IMR-90 (cell line): ENCODE measurements around the gene ZNF227. TPM values are rescaled to one million over a fixed set of nuclear protein-coding genes. Genes with fewer than 3 reads are reported as not detected.

Source experiments
- ATAC-seq: fragments of 200-7000 bp; cut with Tn5 transposase; 2 replicates; pipeline ENCODE4 v1.9.1; 2020; ENCODE audit warnings: low read depth, mild to moderate bottlenecking, moderate library complexity
- BruUV-seq: library from RNA; stranded (reverse); fragments of 400-500 nt; replicated peaks from 2 replicates; lab custom pipeline; 2021; lab: Mats Ljungman, UMichigan
- CTCF ChIA-PET: fragments of 300-600 bp; formaldehyde crosslinking; extraction: SDS; loops from one replicate; lab custom pipeline; 2021; ENCODE audit warnings: antibody characterized with exemption; lab: Yijun Ruan, JAX
- POLR2A ChIA-PET: fragments of 300-600 bp; sonication (Branson Sonifier 250); formaldehyde crosslinking; loops from one replicate; lab custom pipeline; 2022; ENCODE audit warnings: antibody characterized with exemption; ENCODE audit not compliant: unreplicated experiment; lab: Charles Lee
- DNase-seq: peaks from one replicate; pipeline ENCODE4 v3.0.0; 2013
- H2AFZ ChIP-seq: replicated peaks from 2 replicates; pipeline ENCODE3; 2013; ENCODE audit warnings: low read length, mild to moderate bottlenecking; ENCODE audit not compliant: poor library complexity
- H2AK5ac ChIP-seq: 2 replicates; pipeline ENCODE4 v1.6.1; 2013; ENCODE audit warnings: low read depth, low read length, inconsistent platforms
- H2AK9ac ChIP-seq: replicated peaks from 2 replicates; pipeline ENCODE3; 2013; ENCODE audit warnings: mild to moderate bottlenecking, low read depth, low read length, moderate library complexity; ENCODE audit not compliant: poor library complexity
- H2BK120ac ChIP-seq: 2 replicates; pipeline ENCODE4 v1.6.1; 2013; ENCODE audit warnings: low read depth, low read length, inconsistent platforms
- H2BK15ac ChIP-seq: 3 replicates; pipeline ENCODE4 v1.6.1; 2013; ENCODE audit warnings: low read depth, low read length, inconsistent platforms
- H2BK20ac ChIP-seq: 2 replicates; pipeline ENCODE4 v1.6.1; 2013; ENCODE audit warnings: low read depth, mild to moderate bottlenecking, inconsistent platforms, low read length, moderate library complexity
- H2BK5ac ChIP-seq: 2 replicates; pipeline ENCODE4 v1.6.1; 2013; ENCODE audit warnings: mild to moderate bottlenecking, low read depth, low read length, inconsistent platforms; ENCODE audit not compliant: poor library complexity, severe bottlenecking
- H3K14ac ChIP-seq: replicated peaks from 2 replicates; pipeline ENCODE4 v1.6.1; 2013; ENCODE audit warnings: low read depth, low read length, inconsistent platforms
- H3K18ac ChIP-seq: 2 replicates; pipeline ENCODE4 v1.6.1; 2013; ENCODE audit warnings: low read depth, low read length, control low read depth
- H3K23ac ChIP-seq: 2 replicates; pipeline ENCODE4 v1.6.1; 2013; ENCODE audit warnings: low read depth, low read length, inconsistent platforms
- H3K27ac ChIP-seq: 2 replicates; pipeline ENCODE4 v1.5.1; 2013; ENCODE audit warnings: mild to moderate bottlenecking, control low read depth, low read length; ENCODE audit not compliant: insufficient read depth
- H3K27me3 ChIP-seq: 2 replicates; pipeline ENCODE4 v1.6.1; 2013; ENCODE audit warnings: low read length; ENCODE audit not compliant: control insufficient read depth, insufficient read depth
- H3K36me3 ChIP-seq: 2 replicates; pipeline ENCODE4 v1.6.1; 2013; ENCODE audit warnings: low read length, mixed read lengths; ENCODE audit not compliant: control insufficient read depth, insufficient read depth
- H3K4ac ChIP-seq: 2 replicates; pipeline ENCODE4 v1.6.1; 2013; ENCODE audit warnings: low read depth, low read length, inconsistent platforms
- H3K4me1 ChIP-seq: 2 replicates; pipeline ENCODE4 v1.6.1; 2013; ENCODE audit warnings: low read length, mixed read lengths; ENCODE audit not compliant: control insufficient read depth, insufficient read depth
- H3K4me2 ChIP-seq: 2 replicates; pipeline ENCODE4 v1.6.1; 2013; ENCODE audit warnings: low read depth, mild to moderate bottlenecking, control low read depth, low read length, moderate library complexity
- H3K4me3 ChIP-seq: 2 replicates; pipeline ENCODE4 v1.5.1; 2013; ENCODE audit warnings: low read depth, mild to moderate bottlenecking, control low read depth, low read length, moderate library complexity; ENCODE audit not compliant: insufficient read depth
- H3K56ac ChIP-seq: 2 replicates; pipeline ENCODE4 v1.6.1; 2013; ENCODE audit warnings: low read length, inconsistent platforms; ENCODE audit not compliant: insufficient read depth; ENCODE audit errors: extremely low read depth
- H3K79me1 ChIP-seq, 2 experiments: 2 replicates each; pipeline ENCODE4 v1.6.1; 2013; ENCODE audit warnings: low read length in 2 of 2, inconsistent platforms in 1 of 2, low read depth in 1 of 2
- H3K9ac ChIP-seq: 2 replicates; pipeline ENCODE4 v1.6.1; 2013; ENCODE audit warnings: low read depth, low read length, control low read depth
- H3K9me1 ChIP-seq: 2 replicates; pipeline ENCODE4 v1.6.1; 2013; ENCODE audit warnings: low read length, inconsistent platforms; ENCODE audit not compliant: insufficient read depth
- H3K9me3 ChIP-seq: 2 replicates; pipeline ENCODE4 v1.6.1; 2013; ENCODE audit warnings: low read length; ENCODE audit not compliant: control insufficient read depth, insufficient read depth
- H4K20me1 ChIP-seq: 2 replicates; pipeline ENCODE4 v1.6.1; 2013; ENCODE audit warnings: low read length, inconsistent platforms; ENCODE audit not compliant: insufficient read depth
- H4K5ac ChIP-seq: 2 replicates; pipeline ENCODE4 v1.6.1; 2013; ENCODE audit warnings: mild to moderate bottlenecking, low read depth, low read length, control low read depth
- H4K8ac ChIP-seq, 2 experiments: 2 replicates each; pipeline ENCODE4 v1.6.1; 2013; ENCODE audit warnings: low read depth in 2 of 2, low read length in 2 of 2, control low read depth in 1 of 2, inconsistent platforms in 1 of 2
- H4K91ac ChIP-seq: 2 replicates; pipeline ENCODE4 v1.6.1; 2013; ENCODE audit warnings: low read depth, low read length, inconsistent platforms; ENCODE audit not compliant: insufficient read depth
- CTCF ChIP-seq: conservative IDR thresholded peaks from 2 replicates; pipeline ENCODE4 v1.5.1; 2012; ENCODE audit warnings: mild to moderate bottlenecking, low read depth, low read length, improper control_type of control experiment
- MAFK ChIP-seq: IDR thresholded peaks from 2 replicates; pipeline ENCODE4 v1.6.1; 2012; ENCODE audit warnings: low read depth, low read length, improper control_type of control experiment
- MAZ ChIP-seq: IDR thresholded peaks from 2 replicates; pipeline ENCODE4 v1.6.1; 2012; ENCODE audit warnings: low read depth, mild to moderate bottlenecking, low read length, improper control_type of control experiment, moderate library complexity, borderline replicate concordance
- MXI1 ChIP-seq: IDR thresholded peaks from 2 replicates; pipeline ENCODE4 v1.6.1; 2012; ENCODE audit warnings: low read depth, mild to moderate bottlenecking, low read length, moderate library complexity, borderline replicate concordance
- RAD21 ChIP-seq: IDR thresholded peaks from 2 replicates; pipeline ENCODE4 v1.6.1; 2012; ENCODE audit warnings: low read length, improper control_type of control experiment
- RCOR1 ChIP-seq: IDR thresholded peaks from 2 replicates; pipeline ENCODE4 v1.6.1; 2012; ENCODE audit warnings: mild to moderate bottlenecking, low read length, improper control_type of control experiment; ENCODE audit not compliant: insufficient replicate concordance
- RFX5 ChIP-seq: IDR thresholded peaks from 2 replicates; pipeline ENCODE4 v1.8.0; 2012; ENCODE audit warnings: low read depth, mild to moderate bottlenecking, low read length, moderate library complexity
- SMC3 ChIP-seq: fragments of 150-350 bp; IDR thresholded peaks from 2 replicates; pipeline ENCODE4 v1.6.1; 2016; ENCODE audit warnings: low read depth, mild to moderate bottlenecking, antibody characterized with exemption, low read length, moderate library complexity
- USF2 ChIP-seq: fragments of 150-350 bp; IDR thresholded peaks from 2 replicates; pipeline ENCODE4 v1.6.1; 2017; ENCODE audit warnings: mild to moderate bottlenecking, antibody characterized with exemption, low read length, low read depth
- WGBS, 2 experiments: methylation state at CpG; one replicate each; pipeline versions ENCODE4 v1.1.5 to v1.1.7; 2013; ENCODE audit warnings: missing lambda C conversion rate in 2 of 2; ENCODE audit not compliant: insufficient read length in 1 of 2; ENCODE audit errors: extremely low coverage in 2 of 2; 5-methylcytosine and 5-hydroxymethylcytosine counted together
- dilution Hi-C: fragments of 300-500 bp; cut with HindIII; formaldehyde crosslinking; loops from one replicate; pipeline ENCODE4 v1.14.3; 2018; ENCODE audit warnings: low sequenced_read_pairs; ENCODE audit not compliant: unreplicated experiment
- in situ Hi-C: fragments of 300-500 bp; cut with MboI; formaldehyde crosslinking; loops from 3 replicates; pipeline ENCODE4 v1.14.3; 2019; ENCODE audit warnings: low sequenced_read_pairs, inconsistent platforms, mixed read lengths
- intact Hi-C: fragments of 100-400 bp; cut with micrococcal nuclease; formaldehyde crosslinking; loops from 2 replicates; pipeline ENCODE4 v1.10.0; 2022
- polyA plus RNA-seq, 3 experiments: library from polyadenylated mRNA; depleted of rRNA; stranded (reverse); fragments of >200 nt; gene quantifications; 2 replicates each; pipeline ENCODE4 v1.2.3, GENCODE V29; 2012; ENCODE audit warnings: low replicate concordance in 1 of 3
- total RNA-seq: library from RNA; depleted of rRNA; stranded (reverse); fragments of >200 nt; gene quantifications from 2 replicates; pipeline ENCODE4 v1.2.3, GENCODE V29; 2012

Gene ZNF227
- total and polyA plus RNA-seq, 2 of the 4 experiments (the other 2 are of a cell fraction) = 4.9 to 19.2 TPM

GRCh38 chr19:44280916-44281315 lies 68.6 kb downstream of the ZNF227 start:
- intact Hi-C loops (no loop called here), in situ Hi-C loops (no loop called here), dilution Hi-C loops (no loop called here)
- H2AK9ac ChIP-seq = no peak overlapping the region
- ATAC-seq (no peak), DNase-seq (no peak)
- H4K20me1 ChIP-seq = no peaks in the 10 kb centered on the region
- no peak overlapping the region for H2BK120ac ChIP-seq
- ChIA-PET CTCF (no interaction called here), POLR2A (no interaction called here)
- TF ChIP-seq RCOR1 = no peak
- TF ChIP-seq USF2 = no peak
- no peak for TF ChIP-seq RAD21
- TF ChIP-seq MXI1 = no peak
- no peak for TF ChIP-seq SMC3
- no peak for TF ChIP-seq MAZ
- no peak for TF ChIP-seq MAFK
- TF ChIP-seq RFX5 = no peak
- TF ChIP-seq CTCF = no peak
- H2AK5ac ChIP-seq = no peak overlapping the region
- H2AFZ ChIP-seq = no peak overlapping the region
- no peak overlapping the region for H2BK20ac ChIP-seq
- no TSS peak for BruUV-seq
- no peak overlapping the region for H3K56ac ChIP-seq
- no peaks in the 10 kb centered on the region for H3K4me1 ChIP-seq
- H3K4ac ChIP-seq = no peak overlapping the region
- no peak overlapping the region for H3K18ac ChIP-seq
- no peak overlapping the region for H4K91ac ChIP-seq
- no peak overlapping the region for H4K5ac ChIP-seq
- H3K9me1 ChIP-seq = no peaks in the 10 kb centered on the region
- no peak overlapping the region for H4K8ac ChIP-seq
- no peak overlapping the region for H3K4me3 ChIP-seq
- H3K4me2 ChIP-seq = no peak overlapping the region
- no peak overlapping the region for H2BK15ac ChIP-seq
- no peak overlapping the region for H3K23ac ChIP-seq
- no peak overlapping the region for H3K9ac ChIP-seq
- WGBS, 2 experiments = no CpG with 5 or more reads among the region's 10 CpGs
- H3K14ac ChIP-seq = no peak overlapping the region
- no peaks in the 10 kb centered on the region for H3K27me3 ChIP-seq
- peaks cover 6% of the 10 kb centered on the region for H3K9me3 ChIP-seq
- no peaks in the 10 kb centered on the region for H3K36me3 ChIP-seq
- H2BK5ac ChIP-seq = no peak overlapping the region
- no peak overlapping the region for H3K27ac ChIP-seq
- no peaks in the 10 kb centered on the region for H3K79me1 ChIP-seq
